CD4-positive, alpha-beta T cell (primary cell): Measurements from ENCODE around the gene CDH13. TPM values are rescaled to one million over a fixed set of nuclear protein-coding genes. Genes with fewer than 3 reads are reported as not detected.

ENCODE experiments used
- ATAC-seq: fragments of 200-7000 bp; cut with Tn5 transposase; one replicate; pipeline ENCODE4 v1.10.0; 2022; ENCODE audit warnings: mild to moderate bottlenecking; ENCODE audit not compliant: poor library complexity
- CTCF ChIA-PET: fragments of 350-600 bp; sonication (Branson Sonifier 250); formaldehyde crosslinking; loops from one replicate; lab custom pipeline; 2021; ENCODE audit warnings: antibody characterized with exemption, inconsistent platforms; lab: Charles Lee
- POLR2A ChIA-PET: fragments of 350-600 bp; sonication (Branson Sonifier 250); formaldehyde crosslinking; loops from one replicate; lab custom pipeline; 2021; ENCODE audit warnings: antibody characterized with exemption, inconsistent platforms; lab: Charles Lee
- DNase-seq, 14 experiments: peaks; one replicate each; pipeline ENCODE4 v3.0.0-alpha.2; 2013 to 2020; ENCODE audit warnings: mixed read lengths in 2 of 14
- H3K27ac ChIP-seq, 2 donors: one replicate each; pipeline versions ENCODE4 v1.5.1 to v1.7.0; 2013; ENCODE audit warnings: low read length in 2 of 2, low read depth in 1 of 2, mild to moderate bottlenecking in 1 of 2
- H3K27me3 ChIP-seq, 2 experiments: 1 replicate in 1 of 2; 2 replicates in 1 of 2; pipeline versions ENCODE4 v1.6.1 to v1.7.0; 2013; ENCODE audit warnings: low read length in 2 of 2, control low read depth in 1 of 2, mild to moderate bottlenecking in 1 of 2, moderate library complexity in 1 of 2; ENCODE audit not compliant: insufficient read depth in 2 of 2, control insufficient read depth in 1 of 2
- H3K36me3 ChIP-seq: one replicate; pipeline ENCODE4 v1.6.1; 2013; ENCODE audit warnings: low read length, control low read depth; ENCODE audit not compliant: insufficient read depth
- H3K4me1 ChIP-seq: one replicate; pipeline ENCODE4 v1.6.1; 2013; ENCODE audit warnings: low read length, control low read depth; ENCODE audit not compliant: insufficient read depth
- H3K4me3 ChIP-seq: one replicate; pipeline ENCODE4 v1.5.1; 2013; ENCODE audit warnings: mild to moderate bottlenecking, low read length, moderate library complexity
- H3K9me3 ChIP-seq, 2 experiments: 1 replicate in 1 of 2; 2 replicates in 1 of 2; pipeline versions ENCODE4 v1.6.1 to v1.7.0; 2013; ENCODE audit warnings: low read length in 2 of 2, mild to moderate bottlenecking in 2 of 2, control low read depth in 1 of 2, moderate library complexity in 1 of 2; ENCODE audit not compliant: control insufficient read depth in 1 of 2, insufficient read depth in 1 of 2
- H3K27ac Mint-ChIP-seq: one replicate; pipeline ENCODE4 v1.8.0; 2020; ENCODE audit warnings: mixed read lengths
- H3K27me3 Mint-ChIP-seq: one replicate; pipeline ENCODE4 v1.8.0; 2021; ENCODE audit warnings: mixed read lengths
- H3K36me3 Mint-ChIP-seq: one replicate; pipeline ENCODE4 v1.8.0; 2021; ENCODE audit warnings: low read depth, mixed read lengths
- H3K4me1 Mint-ChIP-seq: one replicate; pipeline ENCODE4 v1.8.0; 2021; ENCODE audit warnings: low read depth, mixed read lengths
- H3K4me3 Mint-ChIP-seq: one replicate; pipeline ENCODE4 v1.8.0; 2020; ENCODE audit warnings: mild to moderate bottlenecking, mixed read lengths
- H3K9me3 Mint-ChIP-seq: one replicate; pipeline ENCODE4 v1.8.0; 2020; ENCODE audit warnings: mixed read lengths
- CTCF ChIP-seq: fragments of 200-600 bp; IDR thresholded peaks from one replicate; pipeline ENCODE4 v1.8.0; 2022; ENCODE audit warnings: antibody characterized with exemption, mild to moderate bottlenecking
- intact Hi-C, 2 experiments: fragments of 100-400 bp; cut with DNase I in 1 of 2; cut with micrococcal nuclease in 1 of 2; formaldehyde crosslinking; loops; one replicate each; pipeline versions ENCODE4 v1.15.1 to v1.9.0; 2023 to 2025; cut with DNase I, micrococcal nuclease
- total RNA-seq, 174 experiments: library from RNA in 2 of 174; stranded (reverse) in 2 of 174; gene quantifications; one replicate each; pipeline ENCODE4 v1.2.3 and lab custom pipeline; 2021 to 2026

The CDH13 gene
- total RNA-seq, 2 experiments from 2014 or later, result not detected

GRCh38 chr16:83351846-83352245 is 725.1 kb downstream of the CDH13 start:
- intact Hi-C loops, result no loop called here
- no peaks in the 10 kb centered on the region for H3K4me1 Mint-ChIP-seq
- CTCF ChIA-PET, result no interaction called here

GRCh38 chr16:83353241-83353640 is 726.5 kb downstream of the CDH13 start:
- no peaks in the 10 kb centered on the region for H3K4me1 Mint-ChIP-seq
- no peaks in the 10 kb centered on the region for H3K9me3 Mint-ChIP-seq
- POLR2A ChIA-PET, result no interaction called here
- no peaks in the 10 kb centered on the region for H3K36me3 Mint-ChIP-seq
- no peak for TF ChIP-seq CTCF
- H3K27ac Mint-ChIP-seq, result no peak overlapping the region
- H3K4me3 Mint-ChIP-seq, result no peak overlapping the region
- H3K4me3 ChIP-seq, result no peak overlapping the region
- H3K27me3 Mint-ChIP-seq, result no peaks in the 10 kb centered on the region
- no peaks in the 10 kb centered on the region for H3K9me3 ChIP-seq
- intact Hi-C loops, result no loop called here
- CTCF ChIA-PET, result no interaction called here
- H3K27ac ChIP-seq, result no peak overlapping the region
- no peaks in the 10 kb centered on the region for H3K36me3 ChIP-seq
- no peaks in the 10 kb centered on the region for H3K4me1 ChIP-seq
- ATAC-seq, result no peak
- H3K27me3 ChIP-seq, result peaks cover 0 to 2% of the 10 kb centered on the region in 2 experiments
- DNase-seq, result no peak

More at GRCh38 chr16:83351846-83352245, 725.1 kb downstream of the CDH13 start:
- Mint-ChIP-seq H3K27ac (no peak overlapping the region), H3K4me3 (no peak overlapping the region), H3K9me3 (no peaks in the 10 kb centered on the region), H3K36me3 (no peaks in the 10 kb centered on the region), H3K27me3 (no peaks in the 10 kb centered on the region)
- TF ChIP-seq CTCF, result no peak
- Histone ChIP-seq H3K4me3 (no peak overlapping the region), H3K36me3 (no peaks in the 10 kb centered on the region), H3K27me3 (peaks cover 0 to 2% of the 10 kb centered on the region in 2 experiments), H3K4me1 (no peaks in the 10 kb centered on the region), H3K27ac (no peak overlapping the region), H3K9me3 (no peaks in the 10 kb centered on the region)
- ATAC-seq, result no peak
- no peak for DNase-seq
- POLR2A ChIA-PET, result no interaction called here

GRCh38 chr16:83354015-83354414 is 727.2 kb downstream of the CDH13 start:
- H3K27me3 Mint-ChIP-seq, result no peaks in the 10 kb centered on the region
- intact Hi-C loops, result no loop called here
- ATAC-seq (no peak), DNase-seq (no peak)
- Histone ChIP-seq H3K9me3 (no peaks in the 10 kb centered on the region), H3K4me1 (no peaks in the 10 kb centered on the region), H3K4me3 (no peak overlapping the region), H3K27ac (no peak overlapping the region), H3K36me3 (no peaks in the 10 kb centered on the region), H3K27me3 (peaks cover 0 to 2% of the 10 kb centered on the region in 2 experiments)
- H3K27ac Mint-ChIP-seq, result no peak overlapping the region
- ChIA-PET CTCF (no interaction called here), POLR2A (no interaction called here)
- H3K36me3 Mint-ChIP-seq, result no peaks in the 10 kb centered on the region
- H3K4me1 Mint-ChIP-seq, result no peaks in the 10 kb centered on the region
- no peak for TF ChIP-seq CTCF
- no peak overlapping the region for H3K4me3 Mint-ChIP-seq
- H3K9me3 Mint-ChIP-seq, result no peaks in the 10 kb centered on the region
